Neural progenitor cell (in vitro differentiated cells): ENCODE results near the gene JMJD8. TPM values are rescaled to one million over a fixed set of nuclear protein-coding genes. Genes with fewer than 3 reads are reported as not detected.

Source experiments
- DNase-seq: peaks from one replicate; pipeline ENCODE4 v3.0.0-alpha.2; 2016; ENCODE audit warnings: low spot score
- H2AFZ ChIP-seq: fragments of 200-600 bp; sonication (generic); replicated peaks from 2 replicates; pipeline ENCODE4 v1.6.1; 2016; ENCODE audit warnings: antibody characterized with exemption
- H3F3A ChIP-seq: fragments of 200-600 bp; sonication (generic); 2 replicates; pipeline ENCODE4 v1.6.1; 2016; ENCODE audit warnings: antibody characterized with exemption, low read depth
- H3K27ac ChIP-seq: fragments of 200-600 bp; sonication (generic); 2 replicates; pipeline ENCODE4 v1.5.1; 2016; ENCODE audit warnings: mild to moderate bottlenecking
- H3K27me3 ChIP-seq: fragments of 200-600 bp; sonication (generic); 2 replicates; pipeline ENCODE4 v1.6.1; 2016; ENCODE audit warnings: mild to moderate bottlenecking, moderate library complexity
- H3K36me3 ChIP-seq: fragments of 200-600 bp; sonication (generic); 2 replicates; pipeline ENCODE4 v1.5.1; 2016
- H3K4me1 ChIP-seq: fragments of 200-600 bp; sonication (generic); 2 replicates; pipeline ENCODE4 v1.6.1; 2016; ENCODE audit warnings: mixed run types
- H3K4me2 ChIP-seq: fragments of 200-600 bp; sonication (generic); 2 replicates; pipeline ENCODE4 v1.6.1; 2016
- H3K4me3 ChIP-seq: fragments of 200-600 bp; sonication (generic); 2 replicates; pipeline ENCODE4 v1.5.1; 2016
- H3K79me2 ChIP-seq: fragments of 200-600 bp; sonication (generic); 2 replicates; pipeline ENCODE4 v1.6.1; 2016; ENCODE audit warnings: low read depth
- H3K9ac ChIP-seq: fragments of 200-600 bp; sonication (generic); 2 replicates; pipeline ENCODE4 v1.6.1; 2016
- H3K9me3 ChIP-seq: fragments of 200-600 bp; sonication (generic); 2 replicates; pipeline ENCODE4 v1.5.1; 2016; ENCODE audit warnings: low read depth
- H4K20me1 ChIP-seq: fragments of 200-600 bp; sonication (generic); 2 replicates; pipeline ENCODE4 v1.6.1; 2016; ENCODE audit warnings: low read depth
- H3K27ac Mint-ChIP-seq: 3 replicates; pipeline ENCODE4 v1.8.0; 2021; ENCODE audit warnings: mixed read lengths
- H3K27me3 Mint-ChIP-seq: 2 replicates; pipeline ENCODE4 v1.8.0; 2022; ENCODE audit warnings: low read depth, mild to moderate bottlenecking, inconsistent platforms, moderate library complexity, mixed read lengths; ENCODE audit not compliant: insufficient read depth
- H3K36me3 Mint-ChIP-seq: 3 replicates; pipeline ENCODE4 v1.8.0; 2021; ENCODE audit warnings: mixed read lengths
- H3K4me1 Mint-ChIP-seq: 3 replicates; pipeline ENCODE4 v1.8.0; 2021; ENCODE audit warnings: mixed read lengths
- H3K4me3 Mint-ChIP-seq: 3 replicates; pipeline ENCODE4 v1.8.0; 2021; ENCODE audit warnings: mild to moderate bottlenecking, moderate library complexity, mixed read lengths
- H3K9me3 Mint-ChIP-seq: 3 replicates; pipeline ENCODE4 v1.8.0; 2020; ENCODE audit warnings: mixed read lengths
- CTCF ChIP-seq: fragments of 200-600 bp; sonication (generic); IDR thresholded peaks from 2 replicates; pipeline ENCODE4 v1.5.1; 2017; ENCODE audit warnings: antibody characterized with exemption, mild to moderate bottlenecking
- EZH2 ChIP-seq: fragments of 200-600 bp; sonication (generic); IDR thresholded peaks from 2 replicates; pipeline ENCODE4 v1.6.1; 2017; ENCODE audit warnings: antibody characterized with exemption, mild to moderate bottlenecking, moderate library complexity
- EZH2phosphoT487 ChIP-seq: fragments of 200-600 bp; sonication (generic); IDR thresholded peaks from 2 replicates; pipeline ENCODE4 v1.6.1; 2017; ENCODE audit warnings: antibody characterized with exemption
- total RNA-seq: library from RNA; depleted of rRNA; stranded (reverse); fragments of >200 nt; gene quantifications from 2 replicates; pipeline ENCODE4 v1.2.3, GENCODE V29; 2015; ENCODE audit warnings: low replicate concordance

JMJD8 gene
- total RNA-seq, 1 donor from 2014 or later: 32.1 TPM

- Histone ChIP-seq H3K4me2 (no peak overlapping the region), H3K4me3 (no peak overlapping the region)
These were observed 43.5 kb downstream of the JMJD8 start for GRCh38 chr16:640614-641013.

DNA sequence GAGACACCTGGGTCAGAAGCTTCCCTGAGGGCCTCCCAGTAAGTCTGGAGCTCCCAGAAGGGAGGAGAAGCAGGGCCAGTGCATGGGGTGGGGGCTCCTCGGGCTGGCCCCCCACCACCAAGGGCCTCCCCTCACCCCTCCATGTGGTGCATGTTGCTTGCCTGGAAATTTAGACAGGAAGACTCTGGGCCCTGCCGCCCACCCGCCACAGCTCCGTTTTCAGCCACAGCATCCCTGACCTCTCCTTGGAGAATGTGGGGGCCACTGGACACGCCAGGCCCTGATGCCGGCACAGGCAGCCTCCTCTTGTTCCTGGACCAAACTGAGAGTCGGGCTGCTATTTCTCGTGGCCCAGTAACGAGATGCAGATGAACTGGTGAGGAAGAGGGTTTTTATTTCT is 45.3 kb downstream of the JMJD8 start:
- H3K4me3 Mint-ChIP-seq: peak overlapping the region; percentile 70
- Histone ChIP-seq H3K27me3 (peaks cover 29% of the 10 kb centered on the region), H3K9me3 (no peaks in the 10 kb centered on the region), H3K79me2 (peaks cover 12% of the 10 kb centered on the region), H3K4me3 (no peak overlapping the region), H3K27ac (no peak overlapping the region), H3K36me3 (no peaks in the 10 kb centered on the region), H3K4me2 (no peak overlapping the region), H3F3A (peaks cover 35% of the 10 kb centered on the region), H2AFZ (no peak overlapping the region), H4K20me1 (peaks cover 25% of the 10 kb centered on the region), H3K9ac (no peak overlapping the region), H3K4me1 (peaks cover 17% of the 10 kb centered on the region)
- peaks cover 3% of the 10 kb centered on the region for H3K36me3 Mint-ChIP-seq
- peaks cover 13% of the 10 kb centered on the region for H3K27me3 Mint-ChIP-seq
- H3K4me1 Mint-ChIP-seq: peaks cover 27% of the 10 kb centered on the region
- H3K9me3 Mint-ChIP-seq: peaks cover 3% of the 10 kb centered on the region
- peak overlapping the region; percentile 87 for H3K27ac Mint-ChIP-seq
- no peak for DNase-seq
- TF ChIP-seq EZH2phosphoT487: no peak
- no peak for TF ChIP-seq CTCF
- no peak for TF ChIP-seq EZH2

More at GRCh38 chr16:640614-641013, 43.5 kb downstream of the JMJD8 start:
- no peak overlapping the region for H2AFZ ChIP-seq
- Mint-ChIP-seq H3K4me1 (peaks cover 30% of the 10 kb centered on the region), H3K4me3 (peak overlapping the region; percentile 79), H3K27ac (no peak overlapping the region), H3K9me3 (peaks cover 3% of the 10 kb centered on the region), H3K27me3 (peaks cover 13% of the 10 kb centered on the region), H3K36me3 (peaks cover 3% of the 10 kb centered on the region)
- peaks cover 34% of the 10 kb centered on the region for H3K27me3 ChIP-seq
- H3K27ac ChIP-seq: no peak overlapping the region
- H3K9me3 ChIP-seq: no peaks in the 10 kb centered on the region
- DNase-seq: no peak
- H4K20me1 ChIP-seq: peaks cover 9% of the 10 kb centered on the region
- peaks cover 17% of the 10 kb centered on the region for H3K4me1 ChIP-seq
- no peak overlapping the region for H3K9ac ChIP-seq
- peaks cover 35% of the 10 kb centered on the region for H3F3A ChIP-seq
- peaks cover 3% of the 10 kb centered on the region for H3K79me2 ChIP-seq
- H3K36me3 ChIP-seq: no peaks in the 10 kb centered on the region
- TF ChIP-seq EZH2 (no peak), EZH2phosphoT487 (no peak), CTCF (no peak)

GRCh38 chr16:638034-638543 is 46.0 kb downstream of the JMJD8 start:
- Mint-ChIP-seq H3K27me3 (peaks cover 13% of the 10 kb centered on the region), H3K4me3 (peak overlapping the region; percentile 73), H3K27ac (no peak overlapping the region), H3K9me3 (peaks cover 3% of the 10 kb centered on the region), H3K36me3 (peaks cover 3% of the 10 kb centered on the region), H3K4me1 (peaks cover 27% of the 10 kb centered on the region)
- TF ChIP-seq EZH2phosphoT487 (no peak), CTCF (no peak), EZH2 (no peak)
- H3K27ac ChIP-seq: no peak overlapping the region
- H2AFZ ChIP-seq: no peak overlapping the region
- no peak overlapping the region for H3K9ac ChIP-seq
- H4K20me1 ChIP-seq: peaks cover 23% of the 10 kb centered on the region
- peak overlapping the region; percentile 76 for H3K4me2 ChIP-seq
- H3K27me3 ChIP-seq: peaks cover 21% of the 10 kb centered on the region
- peaks cover 35% of the 10 kb centered on the region for H3F3A ChIP-seq
- no peaks in the 10 kb centered on the region for H3K36me3 ChIP-seq
- no peak overlapping the region for H3K4me3 ChIP-seq
- DNase-seq: no peak
- peaks cover 17% of the 10 kb centered on the region for H3K4me1 ChIP-seq
- no peaks in the 10 kb centered on the region for H3K9me3 ChIP-seq
- peaks cover 12% of the 10 kb centered on the region for H3K79me2 ChIP-seq
